Cardiac fibroblast (primary cell): ENCODE results near the gene BTD.
"Not testable (repeated sequence)": the region's sequence is repeated elsewhere in the genome, so short reads cannot be mapped to it uniquely, and the experiment has no call there.

Experiments
- DNase-seq, 2 donors: peaks; one replicate each; pipeline versions ENCODE4 v3.0.0 to v3.0.0-alpha.2; 2010; ENCODE audit warnings: low read depth in 2 of 2
- H3K4me3 ChIP-seq, 2 donors: replicated peaks in 1 of 2; 1 replicate in 1 of 2; 2 replicates in 1 of 2; pipeline ENCODE4 v1.5.1; 2011; ENCODE audit warnings: low read depth in 2 of 2, low read length in 2 of 2, mild to moderate bottlenecking in 2 of 2, moderate library complexity in 1 of 2
- CTCF ChIP-seq: IDR thresholded peaks from one replicate; pipeline ENCODE4 v1.5.1; 2011; ENCODE audit warnings: low read depth, mild to moderate bottlenecking, low read length, inconsistent platforms

BTD gene

GRCh38 chr3:15614958-15615357 is 13.4 kb downstream of the BTD start:
- no peak overlapping the region for H3K4me3 ChIP-seq
- DNase-seq, result no peak
- TF ChIP-seq CTCF, result no peak

- no peak for TF ChIP-seq CTCF
- peak; percentile 86 to 88 for DNase-seq
These were observed 14.5 kb downstream of the BTD start for GRCh38 chr3:15616053-15616452.

GRCh38 chr3:15619659-15620464 is 18.3 kb downstream of the BTD start:
- not testable (repeated sequence) for DNase-seq

More at GRCh38 chr3:15616053-15616452, 14.5 kb downstream of the BTD start:
- no peak overlapping the region for H3K4me3 ChIP-seq

GRCh38 chr3:15623535-15624440 is 22.2 kb downstream of the BTD start:
- H3K4me3 ChIP-seq, result no peak overlapping the region
- peak in 1 of 2 donors; percentile 22 for DNase-seq
- no peak for TF ChIP-seq CTCF

More at GRCh38 chr3:15619659-15620464, 18.3 kb downstream of the BTD start:
- not testable (repeated sequence) for H3K4me3 ChIP-seq

GRCh38 chr3:15628967-15629366 is 27.4 kb downstream of the BTD start:
- TF ChIP-seq CTCF, result no peak

GRCh38 chr3:15629860-15630597 is 28.5 kb downstream of the BTD start:
- peak; percentile 91 to 94 for DNase-seq
- peak; percentile 70 for TF ChIP-seq CTCF
- peak overlapping the region in 1 of 2 donors; percentile 1 for H3K4me3 ChIP-seq

More at GRCh38 chr3:15628967-15629366, 27.4 kb downstream of the BTD start:
- DNase-seq, result no peak
- H3K4me3 ChIP-seq, result no peak overlapping the region
